Esophagus muscularis mucosa (tissue), 4 donors: ENCODE data around the gene HPS1.

ENCODE experiments used
- CTCF ChIP-seq, 3 experiments: fragments of 200-600 bp in 2 of 3; fragments of 450-650 bp in 1 of 3; sonication (generic) in 2 of 3; IDR thresholded peaks; one replicate each; pipeline ENCODE4 v1.5.1; 2017 to 2019; ENCODE audit warnings: antibody characterized with exemption in 3 of 3, mild to moderate bottlenecking in 2 of 3, moderate library complexity in 1 of 3
- EP300 ChIP-seq: sonication (generic); formaldehyde crosslinking; IDR thresholded peaks from one replicate; pipeline ENCODE4 v1.6.1; 2017; ENCODE audit warnings: antibody characterized with exemption
- POLR2A ChIP-seq: fragments of 450-650 bp; IDR thresholded peaks from one replicate; pipeline ENCODE4 v1.6.1; 2017; ENCODE audit warnings: antibody characterized with exemption, moderate library complexity, mild to moderate bottlenecking, low read depth
- POLR2AphosphoS5 ChIP-seq, 2 donors: sonication (generic); formaldehyde crosslinking; IDR thresholded peaks; one replicate each; pipeline ENCODE4 v1.6.1; 2017; ENCODE audit warnings: antibody characterized with exemption in 2 of 2

- no peak for TF ChIP-seq CTCF (IDR thresholded peaks at IDR 0.05)
- TF ChIP-seq POLR2A, result no peak
- no peak for TF ChIP-seq POLR2AphosphoS5 (IDR thresholded peaks at IDR 0.05)
- no peak for TF ChIP-seq EP300
These were observed 12.6 kb downstream of the HPS1 start for GRCh38 chr10:98433881-98434732.
